Epithelial cell of alveolus of lung (primary cell): ENCODE measurements around the gene UBE2G1. TPM values are rescaled to one million over a fixed set of nuclear protein-coding genes. Genes with fewer than 3 reads are reported as not detected.

Experiments
- total RNA-seq: library from RNA; depleted of rRNA; stranded (reverse); fragments of >200 nt; gene quantifications from 2 replicates; pipeline ENCODE4 v1.2.1, GENCODE V29; 2015

The UBE2G1 gene
- total RNA-seq = 48.4 and 63.7 TPM in 2 replicates

DNA sequence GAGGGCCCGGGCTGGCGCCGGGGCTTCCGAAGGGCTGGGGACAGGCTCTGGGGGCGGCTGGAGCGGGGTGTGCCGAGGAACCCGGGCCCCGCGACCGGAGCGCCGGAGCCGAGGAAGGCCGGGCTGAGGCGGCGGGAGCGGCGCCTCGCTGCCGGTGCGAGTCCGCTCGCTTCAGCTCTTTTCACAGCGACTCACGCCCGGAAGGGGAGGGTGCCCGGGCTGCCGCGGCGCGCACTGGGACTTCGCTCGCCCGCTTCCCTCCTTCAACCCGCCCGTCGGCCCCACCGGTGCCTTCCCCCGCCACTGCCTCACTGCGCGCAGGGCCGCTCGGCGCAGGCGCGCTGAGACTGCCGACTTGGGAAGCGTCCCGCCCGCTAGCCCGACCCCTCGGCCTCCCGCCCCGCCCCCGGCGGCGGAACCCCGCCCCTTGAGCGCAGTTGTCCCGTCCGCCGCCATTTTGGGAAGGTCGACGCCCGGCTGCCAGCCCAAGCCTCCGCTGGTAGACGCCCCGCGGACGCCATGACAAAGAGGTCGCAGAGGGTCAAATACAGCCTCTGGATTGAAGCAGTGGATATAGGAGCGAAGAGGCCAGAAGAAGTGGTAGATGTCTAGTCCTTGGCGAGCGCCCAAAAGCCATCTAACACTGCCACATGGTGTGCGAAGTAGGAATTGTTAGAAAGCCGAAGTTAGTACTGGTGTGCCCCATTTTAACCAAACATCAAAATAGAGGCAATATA, at the start of gene UBE2G1:
UBE2G1 (minus strand) TSS at position 349 of the 737 bp plus-strand sequence. CDS start 359 bp downstream, outside the sequence.

DNA sequence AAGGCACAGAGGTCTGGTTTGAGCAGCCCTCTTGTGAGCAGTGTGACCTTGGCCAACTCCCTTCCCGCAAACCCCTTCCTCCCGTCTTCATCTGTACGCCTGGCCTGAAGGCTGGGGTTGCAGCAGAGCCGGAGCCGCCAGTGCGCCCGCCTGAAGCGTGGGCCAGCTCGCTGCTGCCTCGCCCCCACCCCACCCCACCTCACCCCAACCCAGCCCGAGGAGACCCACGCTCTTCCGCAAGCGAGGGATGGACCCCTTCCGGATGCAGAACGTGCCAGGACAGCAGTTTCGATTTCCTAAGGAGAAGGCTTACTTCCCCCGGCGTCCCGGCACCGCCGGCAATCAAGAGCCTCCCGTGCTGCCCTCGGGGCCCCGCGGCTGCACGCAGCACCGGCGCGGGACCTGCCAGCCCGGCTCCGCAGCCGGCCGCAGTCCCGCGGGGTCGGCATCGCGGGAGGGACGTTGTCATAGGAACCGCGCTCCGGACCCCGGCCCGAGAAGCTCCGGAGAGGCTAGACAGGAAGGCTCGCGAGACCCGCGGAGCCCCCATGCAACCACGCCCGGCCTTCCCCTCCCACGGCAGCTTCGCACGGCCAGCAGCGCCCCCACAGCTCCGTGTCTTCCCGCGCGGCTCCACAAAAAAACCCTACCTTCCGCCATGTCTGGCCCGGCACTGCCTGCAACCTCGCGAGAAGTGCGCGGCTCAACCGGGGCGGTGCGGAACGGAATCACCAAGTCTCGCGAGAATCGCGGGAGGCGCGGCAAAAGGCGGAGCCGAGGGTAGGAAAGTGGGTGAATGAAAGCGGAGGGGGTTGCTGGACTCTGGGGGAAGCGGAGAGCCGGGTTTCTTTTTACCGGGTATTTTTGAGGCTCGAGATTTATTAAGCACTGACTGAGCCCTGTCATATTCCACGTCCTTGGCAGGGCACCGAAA, 102.9 kb downstream of the UBE2G1 start, which contains the start of gene ANKFY1:
ANKFY1 (minus strand) TSS at position 698 of the 934 bp plus-strand sequence; CDS start at position 660, 38 bp downstream.

Other genes with a start within 250 kb of the UBE2G1 start
- 16.0 and 16.2 TPM in 2 replicates for gene ZZEF1, start 223.6 kb downstream of the UBE2G1 start, total RNA-seq
- 23.8 and 42.4 TPM in 2 replicates for gene CYB5D2, start 223.5 kb downstream of the UBE2G1 start, total RNA-seq
- 16.2 and 19.6 TPM in 2 replicates for gene ANKFY1, start 102.7 kb downstream of the UBE2G1 start, total RNA-seq
- not detected in 2 replicates for gene SPNS3, start 67.3 kb upstream of the UBE2G1 start, total RNA-seq
- 0.26 TPM in 1 of 2 replicates, not detected in the other for gene SPNS2, start 132.2 kb upstream of the UBE2G1 start, total RNA-seq
- 35.1 and 54.8 TPM in 2 replicates for gene MYBBP1A, start 188.7 kb upstream of the UBE2G1 start, total RNA-seq
- not detected in 2 replicates for gene GGT6, start 193.9 kb upstream of the UBE2G1 start, total RNA-seq
- under 0.01 and 10.9 TPM in 2 replicates for gene SMTNL2, start 217.9 kb upstream of the UBE2G1 start, total RNA-seq